GM23248 (cell line): ENCODE data around the gene CTNNA3.

ENCODE experiments used
- EZH2 ChIP-seq: fragments of 200-600 bp; sonication (generic); IDR thresholded peaks from 2 replicates; pipeline ENCODE4 v1.6.1; 2018; ENCODE audit warnings: antibody characterized with exemption, mild to moderate bottlenecking; ENCODE audit not compliant: insufficient read depth, poor library complexity, severe bottlenecking
- EZH2phosphoT487 ChIP-seq: fragments of 200-600 bp; sonication (generic); IDR thresholded peaks from 2 replicates; pipeline ENCODE4 v1.6.1; 2018; ENCODE audit warnings: antibody characterized with exemption, moderate library complexity, mild to moderate bottlenecking, low read depth; ENCODE audit not compliant: insufficient read depth

- TF ChIP-seq EZH2 = no peak
- TF ChIP-seq EZH2phosphoT487 = no peak
Observed at GRCh38 chr10:65945061-65945460, 1750.9 kb downstream of the CTNNA3 start.
